HG02973 (cell line): ENCODE results near the gene ATP5F1C.
"Not testable (repeated sequence)": the region's sequence is repeated elsewhere in the genome, so short reads cannot be mapped to it uniquely, and the experiment has no call there.

Experiments used
- ATAC-seq: cut with Tn5 transposase; IDR thresholded peaks from one replicate; pipeline ENCODE4 v1.9.1; 2021; ENCODE audit warnings: moderate library complexity; ENCODE audit not compliant: unreplicated experiment

The ATP5F1C gene

DNA sequence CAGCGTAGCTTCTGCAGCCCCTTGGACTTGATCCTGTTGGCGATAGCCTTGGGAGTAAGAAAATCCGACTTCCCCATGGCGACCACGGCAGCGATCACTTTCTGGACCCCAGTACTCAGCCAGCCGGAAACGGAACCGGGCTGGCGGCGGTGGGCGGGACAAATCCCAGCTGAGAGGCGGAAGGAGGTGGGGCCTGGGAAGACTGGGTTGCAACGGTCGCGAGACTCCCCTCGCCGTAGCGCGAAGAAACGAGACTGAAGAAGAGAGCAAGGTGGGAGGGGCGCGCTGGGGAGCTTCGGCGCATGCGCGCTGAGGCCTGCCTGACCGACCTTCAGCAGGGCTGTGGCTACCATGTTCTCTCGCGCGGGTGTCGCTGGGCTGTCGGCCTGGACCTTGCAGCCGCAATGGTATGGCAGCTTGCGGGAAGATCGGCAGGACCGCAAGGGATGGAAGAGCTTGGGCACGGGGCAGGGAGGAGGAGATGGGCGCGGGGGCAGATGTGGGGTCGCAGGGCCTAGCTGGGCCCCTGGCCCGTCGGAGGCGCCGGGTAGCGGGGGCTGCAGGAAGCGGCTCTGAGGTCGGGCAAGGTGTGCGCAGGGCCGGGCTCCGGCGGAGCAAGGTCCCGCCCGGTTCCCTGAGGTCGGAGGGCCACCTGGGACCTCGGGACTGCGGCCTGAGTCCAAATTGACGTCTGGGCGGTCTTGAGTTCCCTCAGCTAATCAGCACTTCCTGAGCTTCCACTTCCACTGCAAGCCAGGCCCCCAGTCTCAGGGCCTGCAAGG, at the start of gene ATP5F1C, which contains the start of gene KIN:
Gene ATP5F1C, plus strand, starts transcription at position 321 of the 782 bp plus-strand sequence. Its CDS starts 31 bp downstream, at position 352.
Gene KIN, minus strand, starts transcription at position 137 of the 782 bp plus-strand sequence. Its CDS starts 60 bp downstream, at position 77.
- ATAC-seq: peak; percentile 92

DNA sequence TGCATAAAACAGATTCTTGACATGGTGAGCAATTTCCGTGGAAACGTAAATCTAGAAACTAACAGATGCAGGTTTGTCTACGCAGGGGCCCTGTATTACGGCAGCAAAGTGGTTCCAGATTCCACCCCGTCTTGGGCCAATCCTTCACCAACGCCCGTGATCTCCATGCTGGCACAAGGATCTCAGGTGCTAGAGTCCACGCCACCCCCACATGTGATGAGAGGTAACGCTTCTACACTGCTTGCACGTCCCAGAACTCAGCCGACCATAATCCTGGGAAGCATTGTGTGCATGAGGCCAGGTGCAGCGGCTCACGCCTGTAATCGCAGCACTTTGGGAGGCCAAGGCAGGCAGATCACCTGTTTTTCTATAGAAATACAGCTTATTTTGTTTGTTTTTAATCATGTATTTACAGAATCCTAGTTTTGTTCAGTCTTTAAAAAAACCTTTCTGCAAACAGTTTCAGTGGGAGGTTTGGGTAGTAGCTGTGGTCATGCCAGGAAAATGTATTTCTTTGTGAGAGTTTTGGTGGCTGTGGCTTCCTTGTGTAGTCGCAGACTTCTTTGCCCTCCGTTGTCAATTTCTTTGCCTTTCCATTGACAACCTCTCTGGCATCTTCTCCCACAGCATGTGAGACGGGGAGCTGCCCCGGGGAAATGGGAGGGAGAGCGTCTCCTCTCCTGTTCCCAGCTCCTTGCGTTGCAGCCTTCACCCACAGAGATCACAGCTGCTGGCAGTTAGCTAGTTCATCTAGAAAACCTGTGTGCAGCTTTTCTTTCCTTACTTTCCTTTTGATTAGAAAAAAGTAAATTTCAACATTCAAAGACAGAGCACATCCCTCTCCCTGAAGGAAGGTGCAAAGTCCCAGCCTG, 49.2 kb upstream of the ATP5F1C start:
- ATAC-seq: no peak

DNA sequence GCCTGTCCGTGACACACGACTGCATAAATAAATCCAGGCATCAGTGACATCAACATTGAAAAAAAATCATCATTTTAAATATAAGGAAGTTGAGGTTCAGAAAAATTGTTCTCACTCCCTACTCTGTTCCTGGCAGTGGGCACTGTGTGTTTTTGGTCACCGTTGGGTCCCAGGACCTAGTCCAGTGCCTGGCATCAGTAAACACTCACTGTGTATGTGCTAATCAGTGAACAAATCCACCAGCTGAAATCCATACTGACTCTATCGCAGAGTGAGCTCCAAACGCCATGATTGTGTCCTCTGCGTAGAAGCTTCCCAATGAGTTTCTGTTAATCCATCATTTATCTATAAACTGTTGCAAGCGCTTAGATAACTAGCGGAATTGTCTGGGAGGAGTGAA, 43.7 kb upstream of the ATP5F1C start:
- no peak for ATAC-seq

DNA sequence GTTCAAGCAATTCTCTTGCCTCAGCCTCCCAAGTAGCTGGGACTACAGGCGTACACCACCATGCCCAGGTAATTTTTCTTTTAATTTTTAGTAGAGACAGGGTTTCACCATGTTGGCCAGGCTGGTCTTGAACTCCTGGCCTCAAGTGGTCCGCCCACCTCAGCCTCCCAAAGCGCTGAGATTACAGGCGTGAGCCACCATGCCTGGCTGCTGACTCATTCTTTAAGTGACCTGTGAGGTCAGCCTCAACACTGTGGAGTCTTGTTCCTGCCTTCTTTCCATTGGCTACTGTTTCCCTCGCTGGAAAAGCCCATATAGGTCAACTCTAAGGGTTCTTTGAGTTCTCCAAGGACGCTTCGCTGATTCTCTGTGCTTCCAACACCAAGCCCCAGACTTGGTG, 39.3 kb upstream of the ATP5F1C start:
- ATAC-seq: not testable (repeated sequence)

DNA sequence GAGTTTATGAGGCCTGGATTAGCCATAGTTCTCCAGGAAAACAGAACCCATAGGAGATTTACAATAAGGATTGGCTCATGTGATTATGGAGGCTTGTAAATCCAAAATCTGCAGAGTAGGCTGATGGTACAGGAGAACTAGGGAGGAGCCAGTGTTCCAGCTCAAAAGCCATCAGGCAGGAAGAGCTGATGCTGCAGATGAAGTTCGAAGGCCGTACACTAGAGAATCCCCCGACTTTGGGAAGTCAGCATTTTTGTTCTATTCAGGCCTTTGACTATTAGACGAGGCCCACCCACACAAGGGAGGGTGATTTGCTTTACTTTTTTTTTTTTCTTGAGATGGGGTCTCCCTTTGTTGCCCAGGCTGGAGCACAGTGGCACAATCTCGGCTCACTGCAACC, 37.8 kb upstream of the ATP5F1C start:
- no peak for ATAC-seq

DNA sequence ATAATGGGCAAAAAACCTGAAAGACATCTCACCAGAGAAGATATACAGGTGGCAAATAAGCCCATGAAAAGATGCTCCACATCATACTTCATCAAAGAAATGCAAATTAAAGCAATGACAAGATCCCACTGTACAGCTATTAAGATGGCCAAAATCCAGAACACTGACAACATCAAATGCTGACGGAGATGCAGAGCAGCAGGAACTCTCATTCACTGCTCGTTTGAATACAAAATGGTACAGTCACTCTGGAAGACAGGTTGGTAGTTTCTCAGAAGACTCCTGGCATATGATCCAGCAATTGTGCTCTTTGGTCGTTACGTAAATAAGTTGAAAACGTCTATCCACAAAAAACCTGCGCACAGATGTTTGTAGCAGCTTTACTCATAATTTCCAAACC, 35.7 kb upstream of the ATP5F1C start:
- ATAC-seq: no peak

DNA sequence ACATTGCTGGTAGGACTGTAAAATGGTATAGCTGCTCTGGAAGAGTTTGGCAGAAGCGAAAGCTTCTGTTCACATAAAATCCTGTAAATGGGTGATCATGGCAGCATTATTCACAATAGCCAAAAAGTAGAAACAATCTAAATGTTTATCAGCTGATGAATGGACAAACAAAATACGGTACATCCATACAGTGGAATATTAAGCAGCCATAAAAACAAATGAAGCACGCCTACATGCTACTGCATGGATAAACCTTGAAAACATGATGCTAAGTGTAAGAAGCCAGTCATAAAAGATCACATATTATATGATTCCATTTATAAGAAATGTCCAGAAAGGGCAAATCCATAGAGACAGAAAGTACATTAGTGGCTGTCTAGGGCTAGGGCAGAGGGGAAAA, 32.9 kb upstream of the ATP5F1C start:
- no peak for ATAC-seq

DNA sequence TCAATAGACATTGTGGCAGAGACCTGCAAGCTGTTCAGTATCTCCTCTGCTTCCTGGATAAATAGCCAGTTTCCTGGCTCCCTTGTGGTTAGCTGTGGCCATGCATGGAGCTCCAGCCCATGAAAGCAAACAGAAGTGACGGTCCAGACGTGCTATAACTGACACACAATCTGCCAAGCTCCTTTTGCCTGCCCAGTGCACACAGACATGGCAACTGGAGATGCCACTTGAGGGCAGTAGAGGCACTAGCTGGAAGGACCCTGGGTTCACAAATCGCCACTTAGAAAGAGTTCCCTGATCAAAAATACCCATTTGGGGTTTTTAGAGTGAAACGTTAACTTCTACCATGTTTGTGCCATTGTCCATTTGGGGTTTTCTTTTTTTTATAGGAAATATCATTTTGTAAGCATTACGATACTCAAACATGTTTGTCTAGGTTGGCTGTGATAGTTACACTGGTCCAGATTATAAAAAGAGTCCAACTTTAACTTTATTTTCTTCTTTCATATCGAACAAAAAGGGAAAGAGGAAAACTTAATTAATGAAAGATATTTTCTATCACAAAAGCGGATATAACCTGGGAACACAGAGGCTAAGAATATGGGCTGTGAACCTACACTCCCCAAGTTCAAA, 31.5 kb upstream of the ATP5F1C start:
- no peak for ATAC-seq

DNA sequence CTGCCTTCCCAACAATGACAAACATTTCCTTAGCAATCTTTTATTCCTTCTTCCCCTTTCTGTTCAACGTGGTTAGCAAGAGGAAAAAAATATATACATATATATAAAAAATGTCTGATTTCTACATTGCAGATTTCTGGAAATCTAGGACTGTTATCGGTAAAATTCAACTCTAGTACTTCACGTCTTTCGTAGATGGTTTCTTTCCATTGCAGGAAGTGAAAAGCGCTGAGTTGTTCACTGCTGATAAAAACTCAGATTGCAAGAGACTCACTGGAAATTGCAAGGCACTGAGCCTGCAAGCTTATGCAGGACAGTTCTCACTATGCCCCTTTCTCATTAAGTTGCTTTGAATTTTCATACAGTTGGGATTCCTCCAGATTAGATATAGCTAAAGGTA, 24.0 kb upstream of the ATP5F1C start:
- ATAC-seq: no peak

DNA sequence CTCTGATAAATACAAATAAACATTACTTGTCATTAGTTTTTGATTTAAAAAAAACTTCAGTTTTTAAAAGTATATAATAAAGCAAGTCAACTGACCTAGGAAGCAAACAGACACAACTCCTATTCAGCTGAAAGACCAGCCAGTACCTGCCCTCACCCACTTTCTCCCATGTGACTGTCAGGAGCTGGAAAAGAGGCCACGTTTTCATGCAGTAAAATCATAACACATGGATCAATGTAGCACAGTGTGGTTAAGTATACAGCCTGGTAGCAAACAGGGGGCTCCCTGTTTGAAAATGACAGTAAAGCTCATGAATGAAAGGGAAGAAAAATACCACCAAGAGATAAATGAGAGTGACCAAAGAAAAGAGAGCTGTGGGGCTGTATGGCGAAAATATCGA, 21.7 kb upstream of the ATP5F1C start:
- ATAC-seq: no peak

DNA sequence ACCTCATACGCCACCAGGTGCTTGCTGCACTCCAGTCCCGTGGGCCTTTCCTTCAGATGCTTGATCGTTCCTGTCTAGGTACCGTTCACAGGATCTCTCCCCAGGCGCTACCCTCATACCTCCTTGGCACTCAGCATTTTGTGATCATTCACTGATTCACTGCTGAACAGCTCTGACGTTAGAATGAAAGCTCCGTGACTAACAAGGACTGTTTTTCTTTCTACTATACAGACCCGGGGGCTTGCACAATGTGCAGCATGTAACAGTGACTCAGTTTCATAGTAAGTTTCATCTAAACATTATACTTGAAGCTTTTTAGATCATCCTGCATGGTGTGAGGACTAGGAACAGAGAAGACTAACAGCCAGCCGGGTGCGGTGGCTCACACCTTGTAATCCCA, 20.8 kb upstream of the ATP5F1C start:
- ATAC-seq: no peak

DNA sequence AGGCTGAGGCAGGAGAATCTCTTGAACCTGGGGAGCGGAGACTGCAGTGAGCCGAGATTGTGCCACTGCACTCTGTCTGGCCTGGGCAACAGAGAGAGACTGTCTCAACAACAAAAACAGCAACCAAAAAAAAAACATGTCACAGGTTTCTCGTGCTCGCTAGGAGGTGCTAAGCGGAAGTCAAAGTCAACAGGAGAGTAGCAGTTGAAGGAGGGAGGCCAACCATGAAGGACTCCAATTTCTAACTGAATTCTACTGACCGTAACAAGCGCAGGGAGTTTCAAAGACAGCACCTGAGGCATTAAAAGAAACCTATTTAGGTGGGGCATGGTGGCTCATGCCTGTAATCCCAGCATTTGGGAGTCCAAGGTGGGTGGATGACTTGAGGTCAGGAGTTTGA, 19.6 kb upstream of the ATP5F1C start:
- ATAC-seq: no peak

DNA sequence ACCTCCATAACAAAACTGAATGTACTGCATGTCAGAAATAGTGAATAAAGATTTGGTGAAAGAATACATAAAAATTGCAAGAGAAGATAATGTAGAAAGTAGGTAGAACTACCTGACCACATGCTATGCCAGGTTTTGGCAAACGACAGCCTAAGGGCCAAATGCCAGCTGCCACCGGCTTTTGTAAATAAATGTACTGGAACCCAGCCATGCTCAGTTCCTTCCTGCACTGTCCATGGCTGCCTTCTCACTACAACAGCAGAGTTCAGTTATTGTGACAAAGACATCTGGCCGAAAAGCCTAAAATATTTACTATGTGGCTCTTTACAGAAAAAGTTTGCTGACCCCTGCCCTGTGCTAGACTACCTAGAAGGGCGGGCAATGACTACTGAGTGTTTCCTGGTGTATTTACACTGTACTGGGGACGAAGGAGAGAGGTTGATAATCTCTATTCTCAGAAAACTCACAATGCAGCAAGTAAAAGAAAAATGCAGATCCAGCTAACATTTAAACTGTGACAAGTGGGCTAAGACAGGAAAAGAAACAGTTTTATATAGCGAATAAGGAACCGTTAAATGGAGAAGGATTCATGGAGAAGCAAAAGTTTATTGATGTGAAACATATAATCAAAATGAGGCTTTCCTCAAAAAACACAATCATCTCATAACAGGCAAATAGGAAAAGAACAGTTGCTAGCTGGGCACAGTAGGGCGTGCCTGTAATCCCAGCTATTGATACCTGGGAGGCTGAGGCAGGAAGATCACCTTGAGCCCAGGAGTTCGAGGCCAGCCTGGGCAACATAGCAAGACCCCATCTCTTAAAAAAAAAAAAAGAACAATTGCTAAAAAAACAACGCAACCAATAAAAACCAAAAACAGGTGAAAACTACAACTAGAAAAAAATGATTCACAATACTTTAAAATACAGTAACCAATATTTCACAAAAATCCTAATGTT, 13.9 kb upstream of the ATP5F1C start:
- no peak for ATAC-seq

DNA sequence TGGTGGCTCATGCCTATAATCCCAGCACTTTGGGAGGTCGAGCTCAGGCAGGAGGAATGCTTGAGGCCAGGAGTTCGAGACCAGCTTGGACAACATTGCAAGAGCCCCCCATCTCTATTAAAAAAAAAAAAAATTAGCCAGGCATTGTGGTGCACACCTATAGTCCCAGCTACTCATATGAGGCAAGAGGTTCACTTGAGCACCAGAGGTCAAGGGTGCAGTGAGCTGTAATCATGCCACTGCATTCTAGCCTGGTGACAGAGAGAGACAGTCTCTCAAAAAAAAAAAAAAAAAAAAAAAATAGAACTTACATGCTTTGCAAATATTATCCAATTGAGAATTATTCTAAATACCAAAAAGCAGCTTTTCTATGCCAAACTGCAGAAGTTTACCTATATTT, 11.2 kb upstream of the ATP5F1C start:
- no peak for ATAC-seq

DNA sequence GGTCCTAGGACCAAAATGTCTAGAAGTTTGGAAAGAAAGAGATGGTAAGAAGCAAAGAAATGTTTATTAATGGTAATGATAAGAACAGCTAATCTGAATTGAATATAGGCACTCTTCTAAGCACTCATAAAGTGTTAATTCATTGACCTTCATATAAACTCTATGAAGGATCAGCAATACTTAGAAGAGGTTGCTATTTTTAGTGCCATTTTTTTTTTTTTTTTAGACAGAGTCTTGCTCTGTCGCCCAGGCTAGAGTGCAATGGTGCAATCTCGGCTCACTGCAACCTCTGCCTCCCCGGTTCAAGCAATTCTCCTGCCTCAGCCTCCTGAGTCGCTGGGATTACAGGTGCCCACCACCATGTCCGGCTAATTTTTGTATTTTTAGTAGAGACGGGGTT, 5.8 kb upstream of the ATP5F1C start:
- not testable (repeated sequence) for ATAC-seq

DNA sequence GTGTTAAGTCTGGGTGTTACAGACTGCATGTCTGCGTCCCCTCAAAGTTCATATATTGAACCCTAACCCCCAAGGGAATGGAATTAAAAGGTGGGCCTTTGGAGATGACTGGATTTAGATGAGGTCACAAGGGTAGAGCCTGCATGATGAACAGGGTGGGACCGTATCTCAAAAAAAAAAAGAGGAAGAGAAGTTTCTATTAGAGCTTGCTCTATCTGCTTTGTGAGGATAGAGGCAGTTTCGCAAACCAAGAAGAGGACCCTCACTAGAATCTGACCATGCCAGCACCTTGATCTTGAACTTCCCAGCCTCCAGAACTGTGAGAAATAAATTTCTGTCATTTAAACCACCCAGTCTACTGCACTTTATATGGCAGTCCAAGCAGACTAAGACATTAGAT, 1.5 kb upstream of the ATP5F1C start:
- no peak for ATAC-seq

DNA sequence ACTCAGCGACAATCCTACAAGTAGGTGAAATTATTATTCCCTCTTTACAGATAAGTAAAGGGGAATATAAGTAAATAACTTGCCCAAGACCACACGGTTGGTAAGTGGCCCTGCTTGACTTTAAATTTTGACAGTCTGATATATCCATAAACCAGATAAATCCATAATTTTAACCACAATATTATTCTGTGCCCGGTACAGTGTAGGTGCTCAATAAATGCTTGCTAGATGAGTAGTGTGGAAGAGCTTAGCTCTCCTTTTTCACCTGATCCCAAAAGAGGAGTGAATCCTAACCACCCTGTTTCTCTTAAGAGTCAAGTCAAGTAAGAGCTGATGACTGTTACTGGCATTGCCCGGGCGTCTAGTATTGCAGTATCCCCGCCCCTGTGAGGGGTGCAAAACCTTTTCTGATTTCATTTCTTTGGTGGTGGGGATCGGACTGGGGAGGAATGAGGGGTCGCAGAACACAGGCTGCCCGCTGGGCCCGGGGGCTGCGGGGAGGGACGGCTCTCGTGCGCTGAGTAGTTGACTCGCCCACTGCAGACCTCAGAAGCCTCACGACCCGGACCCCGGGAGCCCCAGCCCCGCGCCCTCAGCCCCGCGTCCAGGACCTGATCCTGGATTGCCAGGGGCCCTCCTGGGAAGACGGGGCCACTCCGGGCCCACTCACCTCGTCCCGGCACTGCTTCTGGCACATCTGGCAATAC, 674 bp upstream of the ATP5F1C start:
- peak; percentile 6 for ATAC-seq

DNA sequence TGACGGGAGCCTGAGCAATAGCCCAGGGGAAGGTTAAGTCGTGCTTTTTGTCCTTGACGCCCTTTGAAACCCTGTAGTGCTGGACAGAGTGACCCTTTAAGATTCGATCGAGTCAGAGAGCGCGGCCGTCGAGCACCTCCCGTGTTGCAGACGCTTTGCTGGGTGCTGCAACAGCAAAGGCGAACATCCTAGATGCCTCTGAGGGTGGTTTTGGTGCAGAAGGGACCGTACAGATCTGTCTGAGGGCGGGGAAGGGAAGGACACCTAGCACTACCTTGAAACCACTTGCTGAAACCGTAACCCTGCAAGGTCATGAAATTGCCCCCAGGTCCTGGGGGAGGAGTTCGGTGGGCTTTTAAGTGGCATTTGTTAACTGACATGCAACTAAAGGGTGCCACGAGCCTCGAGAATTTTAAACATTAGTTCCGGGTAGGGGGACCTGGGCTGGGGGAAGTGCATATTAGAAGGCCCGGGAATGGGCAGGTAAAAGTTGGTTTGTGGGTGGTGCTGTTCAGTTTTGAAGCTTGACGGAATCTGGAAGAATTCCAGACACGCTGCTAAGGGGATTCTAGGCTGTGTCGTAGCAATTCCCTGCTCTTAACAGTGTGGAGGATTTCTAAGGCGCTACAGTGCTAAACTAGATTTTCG, 786 bp downstream of the ATP5F1C start:
- ATAC-seq: peak; percentile 12

DNA sequence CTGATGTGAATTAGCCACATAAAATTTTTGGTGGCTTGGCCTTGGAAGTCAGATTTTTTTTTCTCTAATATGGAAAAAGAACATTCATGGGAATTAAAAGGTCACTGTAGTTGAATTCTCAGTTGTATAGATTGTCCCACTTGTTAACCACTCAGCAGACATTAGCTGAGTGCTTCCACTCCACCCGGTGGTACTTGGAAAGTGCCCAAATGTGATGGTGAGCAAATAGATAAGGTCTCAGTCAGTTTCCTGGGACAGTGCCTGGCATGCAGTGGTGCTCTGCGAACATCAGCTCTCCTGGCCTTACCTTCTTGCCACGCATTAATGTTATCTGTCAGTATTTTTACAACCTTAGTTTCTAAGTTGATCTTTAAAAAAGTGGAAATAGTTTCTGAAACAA, 1.4 kb downstream of the ATP5F1C start:
- ATAC-seq: no peak
